ENCODE data around the gene CLK2.

DNA sequence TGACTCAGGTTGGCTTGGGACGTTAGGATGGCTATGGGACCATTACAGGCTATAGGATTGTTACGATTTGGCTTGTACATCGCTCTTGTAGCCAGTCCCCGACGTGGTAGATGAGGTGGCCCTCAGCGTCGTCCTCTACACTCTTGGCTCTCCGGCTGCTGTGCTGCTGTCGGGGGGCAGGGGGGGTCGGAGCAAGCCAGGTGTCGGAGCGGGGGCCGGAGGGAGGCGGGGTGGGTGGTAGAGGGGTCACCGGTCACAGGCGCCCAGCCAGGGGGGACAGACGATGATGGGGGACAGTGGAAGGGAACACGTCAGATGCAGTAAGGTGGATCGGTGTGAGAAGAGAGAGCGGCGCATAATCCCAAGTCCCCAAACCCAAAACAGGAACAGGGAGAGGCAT lies 4.7 kb downstream of the CLK2 start:
- TF ChIP-seq ZNF274 (IDR thresholded peaks at IDR 0.05; ENCODE audit: borderline replicate concordance, extremely low read depth, low read length) (no peak), SP1 (IDR thresholded peaks at IDR 0.05; ENCODE audit: low read depth, low read length) (no peak), KDM5A (IDR thresholded peaks at IDR 0.05; ENCODE audit: low read length) (no peak), CREB1 (IDR thresholded peaks at IDR 0.05) (no peak)
- TF ChIP-seq, protein P1, sequence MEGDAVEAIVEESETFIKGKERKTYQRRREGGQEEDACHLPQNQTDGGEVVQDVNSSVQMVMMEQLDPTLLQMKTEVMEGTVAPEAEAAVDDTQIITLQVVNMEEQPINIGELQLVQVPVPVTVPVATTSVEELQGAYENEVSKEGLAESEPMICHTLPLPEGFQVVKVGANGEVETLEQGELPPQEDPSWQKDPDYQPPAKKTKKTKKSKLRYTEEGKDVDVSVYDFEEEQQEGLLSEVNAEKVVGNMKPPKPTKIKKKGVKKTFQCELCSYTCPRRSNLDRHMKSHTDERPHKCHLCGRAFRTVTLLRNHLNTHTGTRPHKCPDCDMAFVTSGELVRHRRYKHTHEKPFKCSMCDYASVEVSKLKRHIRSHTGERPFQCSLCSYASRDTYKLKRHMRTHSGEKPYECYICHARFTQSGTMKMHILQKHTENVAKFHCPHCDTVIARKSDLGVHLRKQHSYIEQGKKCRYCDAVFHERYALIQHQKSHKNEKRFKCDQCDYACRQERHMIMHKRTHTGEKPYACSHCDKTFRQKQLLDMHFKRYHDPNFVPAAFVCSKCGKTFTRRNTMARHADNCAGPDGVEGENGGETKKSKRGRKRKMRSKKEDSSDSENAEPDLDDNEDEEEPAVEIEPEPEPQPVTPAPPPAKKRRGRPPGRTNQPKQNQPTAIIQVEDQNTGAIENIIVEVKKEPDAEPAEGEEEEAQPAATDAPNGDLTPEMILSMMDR (IDR thresholded peaks at IDR 0.05; ENCODE audit: control extremely low read depth in 1 of 3, insufficient read depth in 1 of 3, low read depth in 1 of 3, low read length in 3 of 3) = no peak

Measured in H1 (cell line).